ENCODE results near the gene CCDC85C.

CCDC85C gene

GRCh38 chr14:99579120-99579836, 24.7 kb downstream of the CCDC85C start:
- TF ChIP-seq ZFX (IDR thresholded peaks at IDR 0.05; ENCODE audit: borderline replicate concordance), result no peak
- no peak for TF ChIP-seq CTCF (IDR thresholded peaks at IDR 0.05)
- H3K27ac ChIP-seq, result peak overlapping the region; percentile 64

- H3K27ac ChIP-seq, result peak overlapping the region; percentile 64
- TF ChIP-seq ZFX (IDR thresholded peaks at IDR 0.05; ENCODE audit: borderline replicate concordance) (no peak), CTCF (IDR thresholded peaks at IDR 0.05) (no peak)
Observed at GRCh38 chr14:99578541-99579101, 25.4 kb downstream of the CCDC85C start.

- TF ChIP-seq ZFX (IDR thresholded peaks at IDR 0.05; ENCODE audit: borderline replicate concordance), result no peak
- no peak for TF ChIP-seq CTCF (IDR thresholded peaks at IDR 0.05)
- no peak overlapping the region for H3K27ac ChIP-seq
Observed at GRCh38 chr14:99576761-99577705, 27.0 kb downstream of the CCDC85C start.

- no peak for TF ChIP-seq ZFX (IDR thresholded peaks at IDR 0.05; ENCODE audit: borderline replicate concordance)
- no peak for TF ChIP-seq CTCF (IDR thresholded peaks at IDR 0.05)
- no peak overlapping the region for H3K27ac ChIP-seq
Observed at GRCh38 chr14:99576304-99576703, 27.7 kb downstream of the CCDC85C start.

- no peak overlapping the region for H3K27ac ChIP-seq
- no peak for TF ChIP-seq ZFX (IDR thresholded peaks at IDR 0.05; ENCODE audit: borderline replicate concordance)
- no peak for TF ChIP-seq CTCF (IDR thresholded peaks at IDR 0.05)
Observed at GRCh38 chr14:99575043-99576023, 28.7 kb downstream of the CCDC85C start.

GRCh38 chr14:99574099-99574880, 29.7 kb downstream of the CCDC85C start:
- no peak for TF ChIP-seq ZFX (IDR thresholded peaks at IDR 0.05; ENCODE audit: borderline replicate concordance)
- no peak for TF ChIP-seq CTCF (IDR thresholded peaks at IDR 0.05)
- no peak overlapping the region for H3K27ac ChIP-seq
